GM12873 (cell line): ENCODE measurements around the gene ARL4C.

Experiments used
- TF ChIP-seq, protein P1 (sequence below): IDR thresholded peaks from 2 replicates; pipeline ENCODE4 v1.5.1; 2012; ENCODE audit warnings: low read depth, mild to moderate bottlenecking, moderate library complexity, low read length, control low read depth; ENCODE audit not compliant: insufficient read depth; ENCODE audit errors: missing control alignments

Gene ARL4C

DNA sequence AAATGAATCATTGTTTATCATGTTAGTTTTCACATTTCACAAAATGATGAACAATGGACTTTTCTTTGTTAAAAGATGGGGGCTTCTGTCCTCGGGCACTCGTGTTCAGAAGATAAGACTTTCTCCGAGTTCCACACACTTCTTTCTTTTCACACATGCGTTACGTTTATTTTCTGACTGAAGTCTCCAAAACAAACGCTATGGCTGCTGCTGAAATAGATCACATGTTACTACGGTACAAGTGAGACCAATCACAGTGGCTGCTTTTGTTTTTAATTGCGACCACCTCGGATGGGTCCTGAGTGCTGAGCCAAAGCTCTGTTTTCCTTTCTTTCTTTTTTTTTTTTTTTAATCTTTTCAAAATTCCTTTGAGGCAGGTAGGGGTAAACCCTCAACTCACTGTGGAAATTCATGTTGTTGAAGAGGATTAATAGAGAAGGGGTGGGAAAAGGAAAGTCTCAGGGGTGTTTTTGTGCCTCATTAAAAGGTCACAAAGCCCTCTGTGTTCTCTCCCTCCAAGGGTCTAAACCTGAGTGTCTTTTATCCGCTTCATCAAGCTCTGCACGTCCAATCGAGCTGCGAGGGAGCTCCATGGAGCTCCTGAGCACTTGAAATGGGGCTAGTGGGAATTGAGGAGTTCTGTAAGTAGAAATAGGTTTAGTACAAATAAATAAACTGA is 48.2 kb downstream of the ARL4C start:
- TF ChIP-seq, protein P1, sequence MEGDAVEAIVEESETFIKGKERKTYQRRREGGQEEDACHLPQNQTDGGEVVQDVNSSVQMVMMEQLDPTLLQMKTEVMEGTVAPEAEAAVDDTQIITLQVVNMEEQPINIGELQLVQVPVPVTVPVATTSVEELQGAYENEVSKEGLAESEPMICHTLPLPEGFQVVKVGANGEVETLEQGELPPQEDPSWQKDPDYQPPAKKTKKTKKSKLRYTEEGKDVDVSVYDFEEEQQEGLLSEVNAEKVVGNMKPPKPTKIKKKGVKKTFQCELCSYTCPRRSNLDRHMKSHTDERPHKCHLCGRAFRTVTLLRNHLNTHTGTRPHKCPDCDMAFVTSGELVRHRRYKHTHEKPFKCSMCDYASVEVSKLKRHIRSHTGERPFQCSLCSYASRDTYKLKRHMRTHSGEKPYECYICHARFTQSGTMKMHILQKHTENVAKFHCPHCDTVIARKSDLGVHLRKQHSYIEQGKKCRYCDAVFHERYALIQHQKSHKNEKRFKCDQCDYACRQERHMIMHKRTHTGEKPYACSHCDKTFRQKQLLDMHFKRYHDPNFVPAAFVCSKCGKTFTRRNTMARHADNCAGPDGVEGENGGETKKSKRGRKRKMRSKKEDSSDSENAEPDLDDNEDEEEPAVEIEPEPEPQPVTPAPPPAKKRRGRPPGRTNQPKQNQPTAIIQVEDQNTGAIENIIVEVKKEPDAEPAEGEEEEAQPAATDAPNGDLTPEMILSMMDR: no peak

DNA sequence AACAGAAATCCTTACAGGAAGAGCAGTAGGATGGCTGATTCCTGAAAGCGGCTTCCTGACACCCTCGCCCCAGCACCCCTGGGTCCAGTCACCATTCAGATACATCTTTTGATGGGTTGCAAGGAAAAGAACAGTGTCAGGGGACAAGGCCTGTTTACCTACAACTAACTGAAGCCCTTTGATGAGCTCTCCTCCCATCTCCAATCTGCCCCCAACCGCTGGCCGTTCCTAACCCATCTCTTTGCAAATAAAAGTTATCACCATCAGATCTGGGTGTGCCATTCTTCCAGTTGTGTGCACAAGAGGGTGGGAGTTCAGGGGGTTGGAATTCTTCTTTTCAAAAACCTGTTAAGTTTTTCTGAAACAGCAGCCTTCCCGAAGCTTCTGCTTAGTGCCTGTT is 48.9 kb downstream of the ARL4C start:
- TF ChIP-seq, protein P1: no peak

DNA sequence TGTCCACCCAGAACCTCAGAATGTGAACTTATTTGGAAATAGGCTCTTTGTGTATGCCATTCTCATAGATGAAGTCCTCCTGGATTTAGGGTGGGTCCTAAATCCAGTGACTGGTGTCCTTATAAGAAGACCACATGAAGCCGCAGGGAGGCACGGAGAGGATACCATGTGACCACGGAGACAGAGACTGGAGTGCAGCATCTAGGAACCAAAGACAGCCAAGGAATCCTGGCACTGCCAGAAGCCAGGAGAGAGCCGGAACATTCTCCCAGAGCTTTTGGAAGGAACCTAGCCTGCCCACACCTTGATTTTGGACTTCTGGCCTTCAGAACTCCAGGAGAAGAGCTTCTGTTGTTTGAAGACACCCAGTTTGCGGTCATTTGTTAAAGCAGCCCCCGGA is 49.7 kb downstream of the ARL4C start:
- TF ChIP-seq, protein P1: no peak

DNA sequence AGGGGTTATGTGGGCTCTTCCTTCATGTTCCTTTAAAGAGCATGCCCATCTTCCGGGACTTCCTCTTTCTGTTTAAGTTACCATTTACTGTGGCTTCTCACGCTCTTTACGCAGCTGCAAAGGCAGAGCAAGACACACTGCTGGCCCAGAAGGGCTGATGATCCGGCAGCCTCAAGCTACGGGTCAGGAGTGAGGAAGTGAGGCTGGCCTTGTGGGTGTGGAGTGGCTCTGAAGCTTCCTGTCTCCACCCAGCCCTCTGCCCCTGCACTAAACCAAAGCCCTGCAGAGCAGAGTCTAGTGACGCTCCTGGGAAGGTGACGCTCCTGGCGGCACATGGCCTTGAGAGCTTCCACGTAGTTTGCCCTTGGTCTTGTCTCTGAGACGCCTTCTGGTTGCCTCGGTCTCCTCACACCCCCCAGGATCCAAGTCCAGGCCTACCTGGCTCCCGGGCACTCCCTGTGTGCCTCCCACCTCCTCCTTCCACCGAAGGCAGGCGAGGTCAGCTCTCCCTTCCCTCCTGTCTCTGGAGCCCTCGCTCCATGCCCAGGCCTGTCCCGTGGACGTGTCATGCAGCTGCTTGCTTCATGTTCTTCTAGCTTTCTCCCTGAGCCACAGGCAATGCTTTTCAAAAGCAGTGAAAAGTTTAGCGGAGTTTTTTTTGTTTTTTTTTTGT is 50.3 kb downstream of the ARL4C start:
- TF ChIP-seq, protein P1: no peak

DNA sequence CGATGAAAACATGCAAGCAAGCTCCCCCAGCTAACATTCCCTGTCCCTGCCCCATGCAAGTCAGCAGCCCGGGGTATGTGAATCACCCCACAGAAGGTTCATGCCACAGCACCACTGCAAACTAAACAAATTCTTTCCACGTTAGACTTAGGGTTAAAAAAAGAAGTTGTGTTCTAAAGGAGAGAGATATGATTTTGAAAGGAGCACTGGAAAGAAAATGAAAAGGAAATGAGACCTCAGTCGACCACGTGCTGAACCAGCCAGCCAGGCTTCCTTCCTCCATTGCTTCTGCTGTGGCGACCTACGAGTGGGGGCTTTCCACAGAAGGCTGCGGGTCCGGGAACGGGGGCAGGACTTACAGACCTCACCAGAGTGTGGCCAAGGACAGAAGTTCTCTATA is 52.0 kb downstream of the ARL4C start:
- TF ChIP-seq, protein P1: no peak

DNA sequence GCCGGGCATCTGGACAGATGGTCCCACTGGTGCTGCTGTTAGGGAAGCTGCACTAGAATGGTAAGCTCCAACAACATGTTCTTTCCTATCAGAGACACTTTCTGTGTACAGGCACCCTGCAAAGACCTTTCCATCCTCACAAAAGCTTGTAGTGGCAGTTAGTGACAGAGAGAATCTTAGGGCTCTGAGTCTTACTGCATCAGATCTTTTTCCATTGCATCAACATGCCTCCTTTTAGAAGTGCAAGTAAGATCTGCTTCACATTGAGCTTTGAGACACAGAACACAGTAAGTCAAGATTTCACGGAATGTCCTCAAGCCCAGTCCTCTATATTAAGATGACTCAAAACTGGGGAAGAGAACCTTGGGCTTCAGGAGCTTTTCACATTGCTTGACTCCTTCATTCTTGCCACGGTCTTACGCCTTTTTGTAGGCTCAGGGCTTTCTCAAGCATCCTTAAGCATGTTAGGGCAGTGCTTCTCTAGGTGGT is 52.6 kb downstream of the ARL4C start:
- TF ChIP-seq, protein P1: no peak
